Bronchial epithelial cell (primary cell): ENCODE results near the gene TEX29. TPM values are rescaled to one million over a fixed set of nuclear protein-coding genes. Genes with fewer than 3 reads are reported as not detected.

Source experiments
- DNase-seq: peaks from one replicate; pipeline ENCODE4 v3.0.0-alpha.2; 2010; ENCODE audit warnings: low read depth
- FAIRE-seq: peaks from 2 replicates; lab custom pipeline; 2011; peaks lifted over from hg19 to GRCh38; lab: Jason Lieb, UNC
- H3K27me3 ChIP-seq: 2 replicates; pipeline ENCODE4 v1.5.1; 2011; ENCODE audit warnings: low read length; ENCODE audit not compliant: control insufficient read depth, insufficient read depth
- H3K36me3 ChIP-seq: 2 replicates; pipeline ENCODE4 v1.5.1; 2011; ENCODE audit warnings: low read length; ENCODE audit not compliant: control insufficient read depth, insufficient read depth
- H3K4me3 ChIP-seq: 2 replicates; pipeline ENCODE4 v1.5.1; 2011; ENCODE audit warnings: mild to moderate bottlenecking, low read depth, low read length, control low read depth
- CTCF ChIP-seq: IDR thresholded peaks from 2 replicates; pipeline ENCODE4 v1.5.1; 2011; ENCODE audit warnings: mild to moderate bottlenecking, moderate library complexity, low read length, control low read depth, inconsistent platforms; ENCODE audit not compliant: insufficient read depth, severe bottlenecking
- total RNA-seq: library from RNA; depleted of rRNA; stranded (reverse); fragments of >200 nt; gene quantifications from 2 replicates; pipeline ENCODE4 v1.2.1, GENCODE V29; 2014

The TEX29 gene
- total RNA-seq, 1 donor from 2014 or later: not detected

GRCh38 chr13:111365149-111366005 lies 44.9 kb downstream of the TEX29 start:
- DNase-seq: no peak
- TF ChIP-seq CTCF: no peak
- H3K27me3 ChIP-seq: no peaks in the 10 kb centered on the region

DNA sequence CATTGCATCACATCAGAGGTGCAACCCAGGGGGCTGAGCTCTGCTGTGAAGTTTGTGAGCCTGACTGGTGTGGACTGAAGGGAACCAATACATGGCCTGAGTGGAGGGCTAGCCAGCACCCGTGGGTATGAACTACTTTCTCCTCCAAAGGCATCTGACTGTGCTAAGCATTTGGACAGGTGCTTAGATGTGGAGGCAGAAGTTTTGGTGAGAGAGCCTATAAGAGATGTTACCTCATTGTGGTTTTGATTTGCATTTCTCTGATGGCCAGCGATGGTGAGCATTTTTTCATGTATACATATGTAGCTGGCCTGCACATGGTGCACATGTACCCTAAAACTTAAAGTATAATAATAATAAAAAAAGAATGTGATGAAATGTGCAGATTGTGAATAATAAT lies 46.9 kb downstream of the TEX29 start:
- H3K36me3 ChIP-seq: no peaks in the 10 kb centered on the region
- TF ChIP-seq CTCF: no peak
- FAIRE-seq (no peak), DNase-seq (no peak)
- no peaks in the 10 kb centered on the region for H3K27me3 ChIP-seq
- no peak overlapping the region for H3K4me3 ChIP-seq

More at GRCh38 chr13:111365149-111366005, 44.9 kb downstream of the TEX29 start:
- H3K36me3 ChIP-seq: no peaks in the 10 kb centered on the region
- H3K4me3 ChIP-seq: no peak overlapping the region
- FAIRE-seq: no peak

DNA sequence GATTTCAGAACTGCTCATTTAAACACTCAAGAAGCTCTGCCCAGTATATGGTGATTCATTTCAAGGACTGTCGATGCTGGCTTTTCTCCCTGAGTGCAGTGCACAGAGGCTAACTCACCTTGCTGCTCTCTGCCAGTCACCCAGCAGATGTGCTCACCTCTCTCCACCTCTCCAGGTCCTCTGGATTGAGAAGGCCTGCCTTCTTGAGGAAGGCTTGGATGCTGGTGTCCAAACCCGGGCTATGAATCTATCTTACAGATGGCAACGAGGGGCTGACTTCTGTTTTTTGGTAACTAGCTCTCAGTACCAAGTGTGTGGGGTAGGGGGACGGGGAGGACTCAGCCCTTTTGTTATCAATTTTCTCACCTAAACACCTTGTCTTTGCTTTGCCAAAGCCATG lies 47.6 kb downstream of the TEX29 start:
- H3K36me3 ChIP-seq: no peaks in the 10 kb centered on the region
- no peak for DNase-seq
- H3K27me3 ChIP-seq: no peaks in the 10 kb centered on the region
- no peak for TF ChIP-seq CTCF
- FAIRE-seq: no peak
- H3K4me3 ChIP-seq: no peak overlapping the region

DNA sequence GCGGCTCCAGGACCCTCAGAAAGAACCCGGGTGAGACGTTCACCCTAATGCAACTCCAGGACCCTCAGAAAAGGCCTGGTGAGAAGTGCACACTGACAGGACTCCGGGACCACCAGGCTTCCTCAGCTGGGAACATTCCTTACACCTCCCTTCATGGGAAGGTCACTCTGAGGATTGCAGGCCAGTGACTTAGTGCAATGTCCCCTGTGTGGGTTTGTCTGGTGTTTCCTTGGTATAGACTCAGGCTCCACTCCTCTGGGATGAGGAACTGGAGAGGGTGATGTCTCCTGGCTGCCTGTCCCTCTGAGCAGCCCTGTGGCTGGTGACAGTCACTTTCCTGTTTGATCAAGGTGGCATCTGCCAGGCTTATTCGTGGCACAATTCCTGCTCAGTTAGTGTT lies 49.7 kb downstream of the TEX29 start:
- no peak overlapping the region for H3K4me3 ChIP-seq
- H3K36me3 ChIP-seq: no peaks in the 10 kb centered on the region
- DNase-seq (no peak), FAIRE-seq (no peak)
- TF ChIP-seq CTCF: no peak
- no peaks in the 10 kb centered on the region for H3K27me3 ChIP-seq

DNA sequence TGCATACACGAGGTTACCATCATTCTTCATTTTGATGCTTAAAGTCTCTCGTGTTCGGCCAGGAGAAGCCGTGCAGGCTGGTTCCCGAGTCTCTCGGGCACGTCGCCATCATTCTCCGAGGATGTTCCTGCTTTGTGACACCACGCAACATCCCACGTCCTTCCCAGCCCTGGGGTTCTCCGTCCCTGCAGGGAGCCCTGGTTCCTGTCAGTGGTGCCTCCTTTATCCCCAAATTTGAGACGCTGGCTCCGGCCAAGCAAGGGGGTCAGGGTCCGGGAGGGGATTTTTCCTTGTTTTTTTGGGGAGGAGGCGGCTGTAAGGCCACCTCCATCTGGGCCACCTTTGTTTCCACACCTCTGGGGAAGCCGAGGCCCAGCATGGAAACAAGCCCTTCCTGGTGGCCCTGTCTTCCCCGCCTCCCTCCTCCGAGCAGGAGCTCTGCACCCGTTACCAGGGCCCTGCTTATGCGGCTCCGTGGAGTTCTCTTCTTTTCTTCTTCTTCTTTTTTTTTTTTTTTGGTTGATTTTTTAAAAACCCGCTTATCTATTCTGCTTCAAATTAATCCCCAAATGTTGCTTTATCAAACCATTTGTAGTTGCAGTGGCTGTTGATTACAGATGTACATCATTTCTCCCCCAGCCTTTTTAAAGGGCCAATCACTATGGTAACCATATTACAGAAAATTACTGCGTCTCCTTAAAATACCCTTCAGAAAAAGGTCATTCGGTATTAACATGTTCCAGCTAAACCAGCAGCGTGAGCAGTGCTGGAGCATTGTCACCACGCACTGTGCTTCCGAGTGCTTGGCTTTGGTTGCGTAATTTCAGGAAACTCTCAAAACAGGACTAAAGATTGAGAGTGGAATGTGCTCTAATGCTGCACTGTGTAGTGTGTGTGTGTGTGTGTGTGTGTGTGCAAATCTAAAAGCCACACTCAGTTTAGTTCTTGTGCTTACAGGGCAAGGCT lies 50.4 kb downstream of the TEX29 start:
- H3K4me3 ChIP-seq: no peak overlapping the region
- no peaks in the 10 kb centered on the region for H3K36me3 ChIP-seq
- FAIRE-seq (no peak), DNase-seq (no peak)
- H3K27me3 ChIP-seq: no peaks in the 10 kb centered on the region
- TF ChIP-seq CTCF: no peak
